Measurements from ENCODE around the gene APOL3.

GRCh38 chr22:36191106-36191836 is 30.7 kb upstream of the APOL3 start:
- no peak for TF ChIP-seq POLR2AphosphoS5 (IDR thresholded peaks at IDR 0.05; ENCODE audit: low read depth, low read length)
- TF ChIP-seq TAF1 (IDR thresholded peaks at IDR 0.05; ENCODE audit: borderline replicate concordance, low read depth, low read length) = no peak
- TF ChIP-seq JUND (IDR thresholded peaks at IDR 0.05) = no peak
- TF ChIP-seq, protein P1, sequence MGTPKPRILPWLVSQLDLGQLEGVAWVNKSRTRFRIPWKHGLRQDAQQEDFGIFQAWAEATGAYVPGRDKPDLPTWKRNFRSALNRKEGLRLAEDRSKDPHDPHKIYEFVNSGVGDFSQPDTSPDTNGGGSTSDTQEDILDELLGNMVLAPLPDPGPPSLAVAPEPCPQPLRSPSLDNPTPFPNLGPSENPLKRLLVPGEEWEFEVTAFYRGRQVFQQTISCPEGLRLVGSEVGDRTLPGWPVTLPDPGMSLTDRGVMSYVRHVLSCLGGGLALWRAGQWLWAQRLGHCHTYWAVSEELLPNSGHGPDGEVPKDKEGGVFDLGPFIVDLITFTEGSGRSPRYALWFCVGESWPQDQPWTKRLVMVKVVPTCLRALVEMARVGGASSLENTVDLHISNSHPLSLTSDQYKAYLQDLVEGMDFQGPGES (IDR thresholded peaks at IDR 0.05; ENCODE audit: low read depth, low read length) = no peak
- TF ChIP-seq, protein P2, sequence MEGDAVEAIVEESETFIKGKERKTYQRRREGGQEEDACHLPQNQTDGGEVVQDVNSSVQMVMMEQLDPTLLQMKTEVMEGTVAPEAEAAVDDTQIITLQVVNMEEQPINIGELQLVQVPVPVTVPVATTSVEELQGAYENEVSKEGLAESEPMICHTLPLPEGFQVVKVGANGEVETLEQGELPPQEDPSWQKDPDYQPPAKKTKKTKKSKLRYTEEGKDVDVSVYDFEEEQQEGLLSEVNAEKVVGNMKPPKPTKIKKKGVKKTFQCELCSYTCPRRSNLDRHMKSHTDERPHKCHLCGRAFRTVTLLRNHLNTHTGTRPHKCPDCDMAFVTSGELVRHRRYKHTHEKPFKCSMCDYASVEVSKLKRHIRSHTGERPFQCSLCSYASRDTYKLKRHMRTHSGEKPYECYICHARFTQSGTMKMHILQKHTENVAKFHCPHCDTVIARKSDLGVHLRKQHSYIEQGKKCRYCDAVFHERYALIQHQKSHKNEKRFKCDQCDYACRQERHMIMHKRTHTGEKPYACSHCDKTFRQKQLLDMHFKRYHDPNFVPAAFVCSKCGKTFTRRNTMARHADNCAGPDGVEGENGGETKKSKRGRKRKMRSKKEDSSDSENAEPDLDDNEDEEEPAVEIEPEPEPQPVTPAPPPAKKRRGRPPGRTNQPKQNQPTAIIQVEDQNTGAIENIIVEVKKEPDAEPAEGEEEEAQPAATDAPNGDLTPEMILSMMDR (IDR thresholded peaks at IDR 0.05) = no peak
- no peak for TF ChIP-seq EZH2phosphoT487 (IDR thresholded peaks at IDR 0.05; ENCODE audit: borderline replicate concordance, low read depth)
- TF ChIP-seq, protein P3, sequence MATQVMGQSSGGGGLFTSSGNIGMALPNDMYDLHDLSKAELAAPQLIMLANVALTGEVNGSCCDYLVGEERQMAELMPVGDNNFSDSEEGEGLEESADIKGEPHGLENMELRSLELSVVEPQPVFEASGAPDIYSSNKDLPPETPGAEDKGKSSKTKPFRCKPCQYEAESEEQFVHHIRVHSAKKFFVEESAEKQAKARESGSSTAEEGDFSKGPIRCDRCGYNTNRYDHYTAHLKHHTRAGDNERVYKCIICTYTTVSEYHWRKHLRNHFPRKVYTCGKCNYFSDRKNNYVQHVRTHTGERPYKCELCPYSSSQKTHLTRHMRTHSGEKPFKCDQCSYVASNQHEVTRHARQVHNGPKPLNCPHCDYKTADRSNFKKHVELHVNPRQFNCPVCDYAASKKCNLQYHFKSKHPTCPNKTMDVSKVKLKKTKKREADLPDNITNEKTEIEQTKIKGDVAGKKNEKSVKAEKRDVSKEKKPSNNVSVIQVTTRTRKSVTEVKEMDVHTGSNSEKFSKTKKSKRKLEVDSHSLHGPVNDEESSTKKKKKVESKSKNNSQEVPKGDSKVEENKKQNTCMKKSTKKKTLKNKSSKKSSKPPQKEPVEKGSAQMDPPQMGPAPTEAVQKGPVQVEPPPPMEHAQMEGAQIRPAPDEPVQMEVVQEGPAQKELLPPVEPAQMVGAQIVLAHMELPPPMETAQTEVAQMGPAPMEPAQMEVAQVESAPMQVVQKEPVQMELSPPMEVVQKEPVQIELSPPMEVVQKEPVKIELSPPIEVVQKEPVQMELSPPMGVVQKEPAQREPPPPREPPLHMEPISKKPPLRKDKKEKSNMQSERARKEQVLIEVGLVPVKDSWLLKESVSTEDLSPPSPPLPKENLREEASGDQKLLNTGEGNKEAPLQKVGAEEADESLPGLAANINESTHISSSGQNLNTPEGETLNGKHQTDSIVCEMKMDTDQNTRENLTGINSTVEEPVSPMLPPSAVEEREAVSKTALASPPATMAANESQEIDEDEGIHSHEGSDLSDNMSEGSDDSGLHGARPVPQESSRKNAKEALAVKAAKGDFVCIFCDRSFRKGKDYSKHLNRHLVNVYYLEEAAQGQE (IDR thresholded peaks at IDR 0.05; ENCODE audit: low read depth, low read length) = no peak
- no peak for TF ChIP-seq ELF1 (IDR thresholded peaks at IDR 0.05)
- TF ChIP-seq MEF2A (IDR thresholded peaks at IDR 0.05; ENCODE audit: borderline replicate concordance, low read depth) = no peak

Measured in SK-N-SH (cell line).